NCI-H524 (cell line): ENCODE measurements around the gene ZMYND8.
"Not testable (repeated sequence)": the region's sequence is repeated elsewhere in the genome, so short reads cannot be mapped to it uniquely, and the experiment has no call there.

Source experiments
- DNase-seq, 2 experiments: peaks; one replicate each; lab custom pipeline; 2025; lab: John Stamatoyannopoulos, UW

ZMYND8 gene

GRCh38 chr20:47356526-47357295, at the start of gene ZMYND8:
Gene ZMYND8, minus strand, starts transcription at chr20:47356699. Its CDS starts 29 bp downstream, at chr20:47356670.
- peak; percentile 85 to 93 for DNase-seq

GRCh38 chr20:47405775-47406325, 49.4 kb upstream of the ZMYND8 start:
- no peak for DNase-seq

GRCh38 chr20:47400685-47401084, 44.2 kb upstream of the ZMYND8 start:
- DNase-seq: peak; percentile 30 to 46

GRCh38 chr20:47397652-47398301, 41.3 kb upstream of the ZMYND8 start:
- DNase-seq: peak in 1 of 2 experiments; percentile 12

GRCh38 chr20:47396762-47397476, 40.4 kb upstream of the ZMYND8 start:
- no peak for DNase-seq

- DNase-seq: not testable (repeated sequence)
Measured at GRCh38 chr20:47393796-47394514, 37.5 kb upstream of the ZMYND8 start.

GRCh38 chr20:47392721-47393073, 36.2 kb upstream of the ZMYND8 start:
- DNase-seq: no peak

GRCh38 chr20:47392015-47392720, 35.7 kb upstream of the ZMYND8 start:
- DNase-seq: peak in 1 of 2 experiments; percentile 34

- no peak for DNase-seq
Measured at GRCh38 chr20:47391276-47392010, 34.9 kb upstream of the ZMYND8 start.

- DNase-seq: no peak
Measured at GRCh38 chr20:47389867-47390347, 33.4 kb upstream of the ZMYND8 start.

GRCh38 chr20:47385968-47386367, 29.5 kb upstream of the ZMYND8 start:
- not testable (repeated sequence) for DNase-seq

GRCh38 chr20:47382746-47383415, 26.4 kb upstream of the ZMYND8 start:
- DNase-seq: no peak

- no peak for DNase-seq
Measured at GRCh38 chr20:47380481-47380880, 24.0 kb upstream of the ZMYND8 start.

- no peak for DNase-seq
Measured at GRCh38 chr20:47379433-47380150, 23.1 kb upstream of the ZMYND8 start.

GRCh38 chr20:47377122-47377722, 20.7 kb upstream of the ZMYND8 start:
- DNase-seq: peak in 1 of 2 experiments; percentile 49

- not testable (repeated sequence) for DNase-seq
Measured at GRCh38 chr20:47376096-47376643, 19.7 kb upstream of the ZMYND8 start.

- not testable (repeated sequence) for DNase-seq
Measured at GRCh38 chr20:47374121-47374520, 17.6 kb upstream of the ZMYND8 start.

- DNase-seq: no peak
Measured at GRCh38 chr20:47373206-47373733, 16.8 kb upstream of the ZMYND8 start.
